GM21360 (cell line): Measurements from ENCODE around the gene CELSR1.

ENCODE experiments used
- ATAC-seq: cut with Tn5 transposase; IDR thresholded peaks from one replicate; pipeline ENCODE4 v1.9.1; 2021; ENCODE audit warnings: mild to moderate bottlenecking, moderate library complexity; ENCODE audit not compliant: unreplicated experiment

Gene CELSR1

GRCh38 chr22:46557736-46558480, 20.5 kb upstream of the CELSR1 start:
- no peak for ATAC-seq

GRCh38 chr22:46556775-46557174, 19.4 kb upstream of the CELSR1 start:
- ATAC-seq = no peak

- ATAC-seq = no peak
Observed at GRCh38 chr22:46553189-46553588, 15.8 kb upstream of the CELSR1 start.

- ATAC-seq = no peak
Observed at GRCh38 chr22:46551996-46552395, 14.6 kb upstream of the CELSR1 start.

- ATAC-seq = no peak
Observed at GRCh38 chr22:46551321-46551720, 13.9 kb upstream of the CELSR1 start.

- no peak for ATAC-seq
Observed at GRCh38 chr22:46549971-46550641, 12.7 kb upstream of the CELSR1 start.

- ATAC-seq = no peak
Observed at GRCh38 chr22:46549563-46549840, 12.1 kb upstream of the CELSR1 start.

GRCh38 chr22:46547883-46548244, 10.4 kb upstream of the CELSR1 start:
- no peak for ATAC-seq

GRCh38 chr22:46547179-46547882, 9.9 kb upstream of the CELSR1 start:
- ATAC-seq = no peak

GRCh38 chr22:46546466-46547178, 9.2 kb upstream of the CELSR1 start:
- no peak for ATAC-seq

- no peak for ATAC-seq
Observed at GRCh38 chr22:46545086-46545792, 7.8 kb upstream of the CELSR1 start.

GRCh38 chr22:46542011-46542985, 4.9 kb upstream of the CELSR1 start:
- peak; percentile 51 for ATAC-seq

GRCh38 chr22:46541536-46541935, 4.1 kb upstream of the CELSR1 start:
- ATAC-seq = no peak

GRCh38 chr22:46540874-46541273, 3.5 kb upstream of the CELSR1 start:
- ATAC-seq = no peak

- no peak for ATAC-seq
Observed at GRCh38 chr22:46539169-46539568, 1.7 kb upstream of the CELSR1 start.

GRCh38 chr22:46538814-46539160, 1.4 kb upstream of the CELSR1 start:
- ATAC-seq = no peak

GRCh38 chr22:46537946-46538813, 760 bp upstream of the CELSR1 start:
- ATAC-seq = no peak

GRCh38 chr22:46536537-46537224, 739 bp downstream of the CELSR1 start:
- no peak for ATAC-seq
